ENCODE measurements around the gene VSNL1. TPM values are rescaled to one million over a fixed set of nuclear protein-coding genes. Genes with fewer than 3 reads are reported as not detected.

Gene VSNL1
- total and polyA plus RNA-seq, 11 donors: 2.6 to 26.3 (median 19.3) TPM

- TF ChIP-seq POLR2A (IDR thresholded peaks at IDR 0.05): no peak
- WGBS, 4 donors: 90 to 98% (median 95%) methylated on average over 2 of the region's 2 CpGs
- intact Hi-C loops (cut with DNase I): loop anchor here in 1 of 10 donors (10.0 kb wide), 1 partner anchor 96 kb away; the partner anchor contains the start of gene VSNL1
- DNase-seq (no peak), ATAC-seq (no peak)
- H3K9me3 ChIP-seq: no peaks in the 10 kb centered on the region
- H3K27me3 ChIP-seq: no peaks in the 10 kb centered on the region
- H3K27ac ChIP-seq: no peak overlapping the region
- no peak overlapping the region for H3K4me3 ChIP-seq
- peaks cover 0 to 29% (median 12%) of the 10 kb centered on the region in 12 donors for H3K4me1 ChIP-seq
- H3K36me3 ChIP-seq: no peaks in the 10 kb centered on the region
Measured at GRCh38 chr2:17640406-17640805, 99.9 kb downstream of the VSNL1 start.

GRCh38 chr2:17643031-17643615 is 102.6 kb downstream of the VSNL1 start:
- peaks cover 0 to 42% (median 21%) of the 10 kb centered on the region in 12 donors for H3K4me1 ChIP-seq

GRCh38 chr2:17644997-17645720 is 104.7 kb downstream of the VSNL1 start:
- ATAC-seq (peak in 3 of 4 donors; percentile 4 to 40 (median 20)), DNase-seq (no peak)
- WGBS, 4 donors: 78 to 89% (median 81%) methylated on average over 3 to 4 of the region's 4 CpGs

More at GRCh38 chr2:17643031-17643615, 102.6 kb downstream of the VSNL1 start:
- WGBS, 4 donors: 72 to 80% (median 76%) methylated on average over 6 of the region's 6 CpGs
- DNase-seq: peak in 3 of 5 donors; percentile 39 to 64 (median 50)
- H3K4me3 ChIP-seq: no peak overlapping the region
- peak overlapping the region in 2 of 12 donors; percentile 28 to 63 for H3K27ac ChIP-seq
- peak in 3 of 4 donors; percentile 48 to 87 (median 53) for ATAC-seq
- no peak for TF ChIP-seq CTCF (IDR thresholded peaks at IDR 0.05)
- no peak for TF ChIP-seq POLR2A (IDR thresholded peaks at IDR 0.05)
- H3K36me3 ChIP-seq: no peaks in the 10 kb centered on the region
- no peaks in the 10 kb centered on the region for H3K27me3 ChIP-seq
- no peaks in the 10 kb centered on the region for H3K9me3 ChIP-seq
- intact Hi-C loops (cut with DNase I): loop anchor here in 1 of 10 donors (10.0 kb wide), 1 partner anchor 98 kb away; the partner anchor contains the start of gene VSNL1

GRCh38 chr2:17646081-17646554 is 105.6 kb downstream of the VSNL1 start:
- intact Hi-C loops (cut with DNase I): loop anchor here in 5 of 10 donors (2.0 to 10.0 kb wide), 3 partner anchors 101 to 107 kb away; partner anchors contain the start of gene VSNL1 (in 3 of the 5)
- no peak overlapping the region for H3K4me3 ChIP-seq
- no peaks in the 10 kb centered on the region for H3K9me3 ChIP-seq
- peak; percentile 52 to 73 (median 68) for ATAC-seq
- no peaks in the 10 kb centered on the region for H3K27me3 ChIP-seq
- TF ChIP-seq CTCF (IDR thresholded peaks at IDR 0.05): peak; percentile 72 to 91 (median 86)
- TF ChIP-seq POLR2A (IDR thresholded peaks at IDR 0.05): no peak
- peak overlapping the region in 6 of 12 donors; percentile 2 to 50 (median 19) for H3K27ac ChIP-seq
- peak in 2 of 5 donors; percentile 43 to 49 for DNase-seq
- H3K4me1 ChIP-seq: peaks cover 0 to 47% (median 21%) of the 10 kb centered on the region in 12 donors
- H3K36me3 ChIP-seq: no peaks in the 10 kb centered on the region
- WGBS, 4 donors: 0 to 2% (median 0%) methylated on average over 3 of the region's 3 CpGs

More at GRCh38 chr2:17644997-17645720, 104.7 kb downstream of the VSNL1 start:
- intact Hi-C loops (cut with DNase I): loop anchor here in 3 of 10 donors (5.0 to 10.0 kb wide), 2 partner anchors 100 to 103 kb away; partner anchors contain the start of gene VSNL1 (in 3 of the 3)
- Histone ChIP-seq H3K4me3 (no peak overlapping the region), H3K4me1 (peaks cover 0 to 47% (median 21%) of the 10 kb centered on the region in 12 donors), H3K9me3 (no peaks in the 10 kb centered on the region), H3K36me3 (no peaks in the 10 kb centered on the region), H3K27me3 (no peaks in the 10 kb centered on the region), H3K27ac (peak overlapping the region in 8 of 12 donors; percentile 4 to 45 (median 26))
- TF ChIP-seq CTCF (IDR thresholded peaks at IDR 0.05): no peak
- no peak for TF ChIP-seq POLR2A (IDR thresholded peaks at IDR 0.05)
